Panc1 (cell line): Measurements from ENCODE around the gene RUVBL1. TPM values are rescaled to one million over a fixed set of nuclear protein-coding genes. Genes with fewer than 3 reads are reported as not detected.
A peak's percentile ranks its signal among the peaks of the same experiment; 100 is the strongest.

Source experiments
- ATAC-seq: fragments of 200-7000 bp; cut with Tn5 transposase; 2 replicates; pipeline ENCODE4 v1.9.1; 2020; ENCODE audit warnings: mild to moderate bottlenecking, moderate library complexity
- BruUV-seq: library from RNA; stranded (reverse); fragments of 400-500 nt; replicated peaks from 2 replicates; lab custom pipeline; 2021; lab: Mats Ljungman, UMichigan
- CTCF ChIA-PET: fragments of 300-600 bp; sonication (Branson Sonifier 250); formaldehyde crosslinking; loops from one replicate; lab custom pipeline; 2022; ENCODE audit warnings: antibody characterized with exemption; lab: Charles Lee
- POLR2A ChIA-PET: fragments of 300-600 bp; sonication (Branson Sonifier 250); formaldehyde crosslinking; loops from one replicate; lab custom pipeline; 2022; ENCODE audit warnings: antibody characterized with exemption; lab: Charles Lee
- DNase-seq: peaks from one replicate; pipeline ENCODE4 v3.0.0-alpha.2; 2010; ENCODE audit warnings: low read depth, low spot score
- H3K27ac ChIP-seq: 2 replicates; pipeline ENCODE4 v1.5.1; 2011; ENCODE audit warnings: mild to moderate bottlenecking, low read length, inconsistent platforms
- H3K27me3 ChIP-seq: fragments of 200-500 bp; sonication (Bioruptor generic); 2 replicates; pipeline ENCODE4 v1.6.0; 2014; ENCODE audit warnings: low read length, inconsistent platforms; ENCODE audit not compliant: control insufficient read depth, insufficient read depth
- H3K36me3 ChIP-seq: fragments of 200-500 bp; sonication (Bioruptor generic); 2 replicates; pipeline ENCODE4 v1.5.1; 2014; ENCODE audit warnings: inconsistent platforms, mild to moderate bottlenecking, low read length, moderate library complexity; ENCODE audit not compliant: control insufficient read depth, insufficient read depth
- H3K4me1 ChIP-seq: 2 replicates; pipeline ENCODE4 v1.5.1; 2011; ENCODE audit warnings: inconsistent platforms, mild to moderate bottlenecking, low read length, moderate library complexity; ENCODE audit not compliant: control insufficient read depth, insufficient read depth
- H3K4me3 ChIP-seq, 2 experiments: 2 replicates each; pipeline ENCODE4 v1.5.1; 2011 to 2012; ENCODE audit warnings: low read depth in 2 of 2, low read length in 2 of 2, mild to moderate bottlenecking in 2 of 2, inconsistent platforms in 1 of 2, moderate library complexity in 1 of 2
- H3K9me3 ChIP-seq: fragments of 200-500 bp; sonication (Bioruptor generic); 2 replicates; pipeline ENCODE4 v1.5.1; 2014; ENCODE audit warnings: low read depth, mild to moderate bottlenecking, inconsistent platforms, low read length, moderate library complexity; ENCODE audit not compliant: control insufficient read depth, insufficient read depth
- CTCF ChIP-seq: fragments of 450-650 bp; IDR thresholded peaks from 2 replicates; pipeline ENCODE4 v1.5.1; 2017; ENCODE audit warnings: mild to moderate bottlenecking
- POLR2AphosphoS5 ChIP-seq: IDR thresholded peaks from 2 replicates; pipeline ENCODE4 v1.6.1; 2012; ENCODE audit warnings: mild to moderate bottlenecking, low read depth, low read length, moderate library complexity
- SIN3A ChIP-seq: IDR thresholded peaks from 2 replicates; pipeline ENCODE4 v1.6.1; 2012; ENCODE audit warnings: low read depth, mild to moderate bottlenecking, low read length, moderate library complexity, borderline replicate concordance; ENCODE audit not compliant: insufficient read depth
- TCF7L2 ChIP-seq: IDR thresholded peaks from 2 replicates; pipeline ENCODE4 v1.6.1; 2011; ENCODE audit warnings: mild to moderate bottlenecking, low read depth, low read length, inconsistent platforms
- in situ Hi-C: cut with HindIII; loops from 2 replicates; pipeline ENCODE4 v1.10.0; 2016; ENCODE audit warnings: low sequenced_read_pairs, low pct_unique_long_range_greater_than_20kb
- intact Hi-C: fragments of 100-400 bp; cut with micrococcal nuclease; formaldehyde crosslinking; loops from one replicate; pipeline ENCODE4 v1.10.0; 2022; ENCODE audit not compliant: unreplicated experiment
- total RNA-seq: library from RNA; stranded (reverse); gene quantifications from one replicate; pipeline ENCODE4 v1.2.1, GENCODE V29; 2021; ENCODE audit not compliant: unreplicated experiment
- TF ChIP-seq, protein P1 (sequence below), 2 experiments: IDR thresholded peaks; 2 replicates each; pipeline ENCODE4 v1.6.1; 2011 to 2012; ENCODE audit warnings: low read depth in 2 of 2, control low read depth in 1 of 2, low read length in 1 of 2, mild to moderate bottlenecking in 1 of 2, moderate library complexity in 1 of 2; ENCODE audit not compliant: insufficient read depth in 1 of 2

Gene RUVBL1
- total RNA-seq, 1 experiment from 2014 or later: 122 TPM

DNA sequence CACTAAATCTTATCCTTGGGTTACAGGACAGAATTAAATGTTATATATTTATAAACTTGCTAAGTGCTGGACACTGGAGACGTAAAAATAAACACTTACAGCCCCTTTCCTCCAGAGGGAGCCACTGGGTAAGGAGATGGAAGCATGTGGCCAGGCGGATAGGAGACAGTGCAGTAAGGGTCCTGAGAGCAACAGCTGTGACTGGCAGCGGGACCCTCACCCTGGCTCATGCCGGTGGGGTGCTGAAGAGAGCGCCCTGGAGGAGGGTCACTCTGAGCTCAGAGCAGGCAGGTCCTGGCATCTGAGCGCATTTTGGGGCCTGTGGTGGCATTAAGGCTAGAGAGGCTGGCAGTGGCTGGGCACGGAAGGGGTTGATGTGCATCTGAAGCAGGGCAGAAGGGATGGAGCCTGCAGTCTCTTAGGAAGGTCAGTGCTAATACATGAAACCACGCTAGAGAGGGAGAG, 55.4 kb downstream of the RUVBL1 start:
- Histone ChIP-seq H3K4me1 (no peaks in the 10 kb centered on the region; the same call in 1 of the 2 replicates), H3K9me3 (no peaks in the 10 kb centered on the region), H3K27ac (no peak overlapping the region), H3K36me3 (peaks cover 47% of the 10 kb centered on the region), H3K4me3 (no peak overlapping the region), H3K27me3 (no peaks in the 10 kb centered on the region)
- in situ Hi-C loops: no loop called here
- ATAC-seq (peak; percentile 68), DNase-seq (no peak)
- ChIA-PET CTCF (no interaction called here), POLR2A (no interaction called here)
- no TSS peak for BruUV-seq
- intact Hi-C loops: no loop called here
- no peak for TF ChIP-seq SIN3A
- peak; percentile 89 for TF ChIP-seq CTCF

DNA sequence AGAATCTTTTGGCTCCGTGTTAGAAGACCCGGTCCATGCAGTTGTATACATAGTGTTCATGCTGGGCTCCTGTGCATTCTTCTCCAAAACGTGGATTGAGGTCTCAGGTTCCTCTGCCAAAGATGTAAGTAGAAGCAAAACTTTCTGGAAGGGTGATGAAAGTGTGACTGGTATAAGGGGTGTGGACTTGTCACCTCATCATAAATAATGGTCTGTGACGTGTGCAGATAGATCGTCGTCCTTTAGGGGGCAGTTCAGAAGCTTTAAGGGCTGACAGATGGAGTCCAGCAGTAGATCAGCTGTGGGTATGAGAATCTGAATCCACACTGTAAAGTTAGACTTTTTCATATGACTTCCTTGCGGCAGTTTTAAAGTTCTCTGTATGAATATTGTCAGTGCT, 56.1 kb downstream of the RUVBL1 start:
- Histone ChIP-seq H3K4me1 (no peaks in the 10 kb centered on the region; the same call in 1 of the 2 replicates), H3K4me3 (no peak overlapping the region), H3K9me3 (no peaks in the 10 kb centered on the region), H3K36me3 (peaks cover 47% of the 10 kb centered on the region), H3K27me3 (no peaks in the 10 kb centered on the region), H3K27ac (no peak overlapping the region)
- in situ Hi-C loops: no loop called here
- ChIA-PET CTCF (no interaction called here), POLR2A (no interaction called here)
- DNase-seq (no peak), ATAC-seq (no peak; the same call in 1 of the 2 replicates)
- no TSS peak for BruUV-seq
- intact Hi-C loops: loop anchor here (2.0 kb wide), 1 partner anchor 65 kb away; no protein-coding TSS in a partner anchor
- TF ChIP-seq TCF7L2 (no peak), SIN3A (no peak), CTCF (no peak), POLR2AphosphoS5 (no peak)
- TF ChIP-seq, protein P1, sequence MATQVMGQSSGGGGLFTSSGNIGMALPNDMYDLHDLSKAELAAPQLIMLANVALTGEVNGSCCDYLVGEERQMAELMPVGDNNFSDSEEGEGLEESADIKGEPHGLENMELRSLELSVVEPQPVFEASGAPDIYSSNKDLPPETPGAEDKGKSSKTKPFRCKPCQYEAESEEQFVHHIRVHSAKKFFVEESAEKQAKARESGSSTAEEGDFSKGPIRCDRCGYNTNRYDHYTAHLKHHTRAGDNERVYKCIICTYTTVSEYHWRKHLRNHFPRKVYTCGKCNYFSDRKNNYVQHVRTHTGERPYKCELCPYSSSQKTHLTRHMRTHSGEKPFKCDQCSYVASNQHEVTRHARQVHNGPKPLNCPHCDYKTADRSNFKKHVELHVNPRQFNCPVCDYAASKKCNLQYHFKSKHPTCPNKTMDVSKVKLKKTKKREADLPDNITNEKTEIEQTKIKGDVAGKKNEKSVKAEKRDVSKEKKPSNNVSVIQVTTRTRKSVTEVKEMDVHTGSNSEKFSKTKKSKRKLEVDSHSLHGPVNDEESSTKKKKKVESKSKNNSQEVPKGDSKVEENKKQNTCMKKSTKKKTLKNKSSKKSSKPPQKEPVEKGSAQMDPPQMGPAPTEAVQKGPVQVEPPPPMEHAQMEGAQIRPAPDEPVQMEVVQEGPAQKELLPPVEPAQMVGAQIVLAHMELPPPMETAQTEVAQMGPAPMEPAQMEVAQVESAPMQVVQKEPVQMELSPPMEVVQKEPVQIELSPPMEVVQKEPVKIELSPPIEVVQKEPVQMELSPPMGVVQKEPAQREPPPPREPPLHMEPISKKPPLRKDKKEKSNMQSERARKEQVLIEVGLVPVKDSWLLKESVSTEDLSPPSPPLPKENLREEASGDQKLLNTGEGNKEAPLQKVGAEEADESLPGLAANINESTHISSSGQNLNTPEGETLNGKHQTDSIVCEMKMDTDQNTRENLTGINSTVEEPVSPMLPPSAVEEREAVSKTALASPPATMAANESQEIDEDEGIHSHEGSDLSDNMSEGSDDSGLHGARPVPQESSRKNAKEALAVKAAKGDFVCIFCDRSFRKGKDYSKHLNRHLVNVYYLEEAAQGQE (IDR thresholded peaks at IDR 0.05; ENCODE audit: insufficient read depth in 1 of 2, low read depth in 2 of 2, low read length in 1 of 2): no peak
